Measurements from ENCODE around the gene SAMD8.
A peak's percentile ranks its signal among the peaks of the same experiment; 100 is the strongest.
"Not testable (repeated sequence)": the region's sequence is repeated elsewhere in the genome, so short reads cannot be mapped to it uniquely, and the experiment has no call there.

SAMD8 gene

DNA sequence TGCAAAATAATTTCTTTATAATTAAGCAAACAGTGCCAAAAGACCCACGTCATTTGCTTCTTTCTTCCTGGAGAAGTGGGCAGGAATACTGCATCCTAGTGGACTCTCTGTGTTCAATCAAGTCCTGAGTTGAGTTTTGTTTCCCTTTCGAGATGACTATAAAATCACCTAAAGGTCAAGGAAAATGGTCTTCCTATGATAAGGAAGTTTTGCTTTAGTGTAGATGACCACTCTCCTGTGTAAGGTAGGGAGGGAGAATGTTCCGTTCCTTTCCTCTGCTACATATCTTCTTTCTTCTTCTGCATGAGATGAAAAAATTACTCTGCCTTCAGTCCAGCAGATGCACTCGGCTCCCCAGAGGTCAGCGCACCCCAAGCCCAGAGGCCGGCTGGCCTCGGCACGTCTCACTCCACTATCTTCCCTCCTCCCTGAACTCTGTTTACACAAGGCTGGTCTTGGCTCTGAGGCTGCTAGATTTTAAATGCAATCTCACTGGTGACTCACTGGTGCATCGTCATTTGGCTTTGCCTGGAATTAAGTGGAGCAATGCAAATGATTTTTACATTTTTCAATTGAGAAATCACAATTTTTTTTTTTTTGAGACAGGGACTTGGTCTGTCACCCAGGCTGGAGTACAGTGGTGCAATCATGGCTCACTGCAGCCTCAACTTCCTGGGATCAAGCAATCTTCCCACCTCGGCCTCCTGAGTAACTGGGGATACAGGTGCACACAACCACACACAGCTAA, 80.5 kb downstream of the SAMD8 start:
- peak; percentile 89 for DNase-seq
- H3K36me3 ChIP-seq (replicated peaks) = no peaks in the 10 kb centered on the region
- H3K4me3 ChIP-seq (ENCODE audit: low read depth, low read length) = no peak overlapping the region
- in situ Hi-C loops (cut with HindIII; ENCODE audit: low pct_ligation_motif_present, low sequenced_read_pairs) = no loop called here
- TF ChIP-seq, protein P1, sequence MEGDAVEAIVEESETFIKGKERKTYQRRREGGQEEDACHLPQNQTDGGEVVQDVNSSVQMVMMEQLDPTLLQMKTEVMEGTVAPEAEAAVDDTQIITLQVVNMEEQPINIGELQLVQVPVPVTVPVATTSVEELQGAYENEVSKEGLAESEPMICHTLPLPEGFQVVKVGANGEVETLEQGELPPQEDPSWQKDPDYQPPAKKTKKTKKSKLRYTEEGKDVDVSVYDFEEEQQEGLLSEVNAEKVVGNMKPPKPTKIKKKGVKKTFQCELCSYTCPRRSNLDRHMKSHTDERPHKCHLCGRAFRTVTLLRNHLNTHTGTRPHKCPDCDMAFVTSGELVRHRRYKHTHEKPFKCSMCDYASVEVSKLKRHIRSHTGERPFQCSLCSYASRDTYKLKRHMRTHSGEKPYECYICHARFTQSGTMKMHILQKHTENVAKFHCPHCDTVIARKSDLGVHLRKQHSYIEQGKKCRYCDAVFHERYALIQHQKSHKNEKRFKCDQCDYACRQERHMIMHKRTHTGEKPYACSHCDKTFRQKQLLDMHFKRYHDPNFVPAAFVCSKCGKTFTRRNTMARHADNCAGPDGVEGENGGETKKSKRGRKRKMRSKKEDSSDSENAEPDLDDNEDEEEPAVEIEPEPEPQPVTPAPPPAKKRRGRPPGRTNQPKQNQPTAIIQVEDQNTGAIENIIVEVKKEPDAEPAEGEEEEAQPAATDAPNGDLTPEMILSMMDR (IDR thresholded peaks at IDR 0.05; ENCODE audit: low read depth, low read length, missing control alignments) = no peak
- no peaks in the 10 kb centered on the region for H3K27me3 ChIP-seq (replicated peaks)
- H3K27ac ChIP-seq = peak overlapping the region; percentile 44

DNA sequence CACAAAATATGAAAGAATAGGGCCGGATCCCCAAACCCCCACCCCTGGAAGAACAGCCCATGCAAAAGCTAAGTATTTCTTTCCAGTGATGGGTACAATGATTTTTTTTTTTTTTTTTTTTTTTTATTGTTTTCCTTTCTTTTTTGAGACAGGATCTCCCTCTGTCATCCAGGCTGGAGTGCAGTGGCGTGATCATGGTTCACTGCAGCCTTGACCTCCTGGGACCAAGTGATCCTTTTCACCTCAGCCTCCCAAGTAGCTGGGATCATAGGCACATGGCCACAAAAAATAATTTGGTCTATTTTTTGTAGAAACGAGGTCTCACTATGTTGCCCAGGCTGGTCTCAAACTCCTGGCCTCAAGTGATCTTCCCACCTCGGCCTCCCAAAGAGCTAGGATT, 83.2 kb downstream of the SAMD8 start:
- H3K27me3 ChIP-seq (replicated peaks); in situ Hi-C loops (cut with HindIII; ENCODE audit: low pct_ligation_motif_present, low sequenced_read_pairs); H3K36me3 ChIP-seq (replicated peaks); DNase-seq; H3K27ac ChIP-seq; H3K4me3 ChIP-seq (ENCODE audit: low read depth, low read length): not testable (repeated sequence)

DNA sequence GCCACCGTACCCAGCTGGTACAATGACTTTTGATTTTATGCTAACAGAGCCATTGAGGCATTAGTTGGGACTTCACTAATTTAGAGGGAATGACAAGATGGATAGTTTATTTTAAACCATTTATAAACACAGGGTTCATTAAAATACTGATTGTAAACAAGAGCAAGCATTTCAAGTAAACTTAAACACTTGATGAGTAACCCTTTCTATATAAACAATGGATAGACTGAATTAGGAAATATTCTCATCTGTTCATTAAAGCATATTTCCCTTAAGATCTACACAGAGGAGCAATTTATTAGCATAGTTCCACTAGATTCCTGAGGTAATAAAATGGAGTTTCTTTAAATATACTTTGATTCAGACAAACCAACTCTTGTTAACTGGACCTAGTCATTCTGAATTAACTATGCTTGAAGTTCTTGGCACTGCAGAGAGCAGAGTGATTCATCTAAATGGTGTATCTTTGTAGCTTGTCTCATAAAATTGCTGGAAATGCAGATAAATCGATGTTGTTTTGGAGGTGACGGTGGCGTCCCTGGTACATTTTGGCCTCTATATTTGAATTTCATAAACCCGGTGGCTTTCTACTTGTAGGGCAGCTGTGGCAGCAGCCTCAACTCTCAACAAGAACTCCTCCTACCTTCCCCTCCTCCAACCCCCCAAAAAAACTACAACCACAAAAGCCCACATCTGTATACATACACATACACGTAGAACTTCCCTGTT, 83.7 kb downstream of the SAMD8 start:
- no peak for DNase-seq
- H3K27ac ChIP-seq = no peak overlapping the region

DNA sequence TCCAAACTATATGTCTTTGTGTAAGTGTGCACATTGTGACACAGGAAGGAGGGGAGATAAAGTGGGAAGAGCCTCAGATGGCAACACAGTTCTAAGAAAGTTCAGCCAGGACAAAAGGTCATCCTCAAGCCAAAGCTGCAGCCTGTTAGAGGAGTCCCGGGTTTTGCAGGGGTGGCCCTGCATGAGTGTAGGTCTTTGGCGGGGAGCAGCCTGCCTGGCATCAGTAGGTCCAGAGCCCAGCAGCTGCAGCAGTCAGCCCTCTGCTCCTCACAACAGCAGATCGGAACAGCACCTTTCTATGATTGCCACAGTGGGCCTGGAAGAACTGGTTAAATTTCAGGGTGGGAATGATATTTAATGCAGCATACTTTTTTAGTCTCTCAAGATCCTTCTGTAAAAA, 85.6 kb downstream of the SAMD8 start:
- TF ChIP-seq, protein P1 (IDR thresholded peaks at IDR 0.05; ENCODE audit: low read depth, low read length, missing control alignments) = no peak
- Histone ChIP-seq H3K27ac (no peak overlapping the region), H3K27me3 (replicated peaks) (no peaks in the 10 kb centered on the region), H3K36me3 (replicated peaks) (no peaks in the 10 kb centered on the region), H3K4me3 (ENCODE audit: low read depth, low read length) (no peak overlapping the region)
- in situ Hi-C loops (cut with HindIII; ENCODE audit: low pct_ligation_motif_present, low sequenced_read_pairs) = no loop called here
- DNase-seq = no peak

More for the DNA sequence above, 83.7 kb downstream of the SAMD8 start:
- H3K36me3 ChIP-seq (replicated peaks) = no peaks in the 10 kb centered on the region
- TF ChIP-seq, protein P1 (IDR thresholded peaks at IDR 0.05; ENCODE audit: low read depth, low read length, missing control alignments) = no peak
- in situ Hi-C loops (cut with HindIII; ENCODE audit: low pct_ligation_motif_present, low sequenced_read_pairs) = no loop called here
- H3K4me3 ChIP-seq (ENCODE audit: low read depth, low read length) = no peak overlapping the region
- no peaks in the 10 kb centered on the region for H3K27me3 ChIP-seq (replicated peaks)

DNA sequence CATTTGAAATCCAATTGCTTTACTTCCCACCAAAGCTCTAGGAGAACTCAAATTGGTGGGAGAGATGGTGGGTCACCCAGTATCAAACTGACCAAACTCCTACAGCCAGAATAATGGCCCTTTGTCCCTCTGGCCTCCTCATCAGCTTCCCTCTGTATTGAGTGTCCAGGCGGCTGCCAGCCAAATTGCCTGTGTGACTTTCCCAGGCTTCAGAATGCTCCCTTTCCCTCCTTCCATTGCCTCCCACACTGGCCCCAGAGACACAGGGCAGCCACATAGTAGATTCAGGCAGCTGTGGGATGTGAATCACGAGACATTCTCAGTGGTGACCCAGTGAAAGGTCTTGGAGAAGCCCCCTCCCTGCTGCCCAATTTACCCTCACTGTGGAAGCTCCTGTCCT, 86.5 kb downstream of the SAMD8 start:
- no peaks in the 10 kb centered on the region for H3K27me3 ChIP-seq (replicated peaks)
- no peak overlapping the region for H3K27ac ChIP-seq
- TF ChIP-seq, protein P1 (IDR thresholded peaks at IDR 0.05; ENCODE audit: low read depth, low read length, missing control alignments) = no peak
- no peak overlapping the region for H3K4me3 ChIP-seq (ENCODE audit: low read depth, low read length)
- H3K36me3 ChIP-seq (replicated peaks) = no peaks in the 10 kb centered on the region
- in situ Hi-C loops (cut with HindIII; ENCODE audit: low pct_ligation_motif_present, low sequenced_read_pairs) = no loop called here
- DNase-seq = no peak

DNA sequence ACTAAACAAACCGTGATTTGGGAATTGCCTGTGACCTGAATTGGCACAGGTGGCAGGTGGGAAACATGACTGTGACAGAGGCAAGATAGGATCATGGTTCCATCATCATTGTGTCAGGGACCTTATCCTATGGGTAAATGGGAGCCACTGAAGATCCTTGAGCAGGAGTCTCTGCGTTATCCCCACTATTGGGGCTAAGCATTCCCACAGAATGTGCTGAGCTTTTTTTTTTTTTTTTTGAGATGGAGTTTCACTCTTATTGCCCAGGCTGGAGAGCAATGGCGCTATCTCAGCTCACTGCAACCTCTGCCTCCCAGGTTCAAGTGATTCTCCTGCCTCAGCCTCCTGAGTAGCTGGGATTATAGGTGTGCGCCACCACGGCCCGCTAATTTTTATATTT, 88.5 kb downstream of the SAMD8 start:
- H3K27ac ChIP-seq; H3K27me3 ChIP-seq (replicated peaks); H3K4me3 ChIP-seq (ENCODE audit: low read depth, low read length); DNase-seq; H3K36me3 ChIP-seq (replicated peaks); in situ Hi-C loops (cut with HindIII; ENCODE audit: low pct_ligation_motif_present, low sequenced_read_pairs): not testable (repeated sequence)
